Parathyroid adenoma (tissue), 2 donors: Measurements from ENCODE around the gene LRRC8B.

Experiments
- H2AFZ ChIP-seq: fragments of 300-600 bp; sonication (generic); one replicate; pipeline ENCODE4 v1.7.0; 2017; ENCODE audit warnings: antibody characterized with exemption, mild to moderate bottlenecking
- H3K27ac ChIP-seq: fragments of 300-600 bp; sonication (generic); one replicate; pipeline ENCODE4 v1.7.0; 2017
- H3K27me3 ChIP-seq: fragments of 300-600 bp; sonication (generic); one replicate; pipeline ENCODE4 v1.7.0; 2017; ENCODE audit warnings: low read length; ENCODE audit not compliant: control insufficient read depth, insufficient read depth
- H3K36me3 ChIP-seq: fragments of 300-600 bp; sonication (generic); one replicate; pipeline ENCODE4 v1.7.0; 2017; ENCODE audit warnings: low read length; ENCODE audit not compliant: control insufficient read depth, insufficient read depth
- H3K4me1 ChIP-seq: fragments of 300-600 bp; sonication (generic); one replicate; pipeline ENCODE4 v1.7.0; 2017; ENCODE audit warnings: control low read depth
- H3K4me2 ChIP-seq: fragments of 300-600 bp; sonication (generic); one replicate; pipeline ENCODE4 v1.7.0; 2017; ENCODE audit warnings: low read length
- H3K4me3 ChIP-seq: fragments of 300-600 bp; sonication (generic); one replicate; pipeline ENCODE4 v1.7.0; 2017; ENCODE audit warnings: low read depth, low read length
- H3K79me2 ChIP-seq: fragments of 300-600 bp; sonication (generic); one replicate; pipeline ENCODE4 v1.7.0; 2017; ENCODE audit warnings: control low read depth
- H3K9ac ChIP-seq: fragments of 300-600 bp; sonication (generic); one replicate; pipeline ENCODE4 v1.7.0; 2017; ENCODE audit warnings: mild to moderate bottlenecking
- H3K9me3 ChIP-seq: fragments of 300-600 bp; sonication (generic); one replicate; pipeline ENCODE4 v1.7.0; 2017; ENCODE audit warnings: low read length; ENCODE audit not compliant: control insufficient read depth
- TF ChIP-seq, protein P1 (sequence below): fragments of 300-600 bp; sonication (generic); IDR thresholded peaks from one replicate; pipeline ENCODE4 v1.7.0; 2017; ENCODE audit warnings: antibody characterized with exemption, mild to moderate bottlenecking
- donor health status: primary hyperparathyroidism.

LRRC8B gene

DNA sequence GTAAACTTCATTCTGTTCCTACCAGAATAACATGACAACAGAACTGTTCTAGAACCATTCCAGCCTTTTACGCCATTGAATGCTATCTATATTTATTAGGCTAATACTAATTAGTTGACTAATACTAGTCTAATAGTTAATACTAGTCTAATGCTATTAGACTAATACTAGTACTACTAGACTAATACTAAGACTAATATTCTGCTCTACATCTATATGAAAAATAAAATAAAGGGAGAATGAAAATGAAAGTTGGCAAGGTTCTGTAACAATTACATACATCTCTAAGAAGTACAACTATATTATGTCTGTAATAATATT, 40.9 kb upstream of the LRRC8B start:
- TF ChIP-seq, protein P1, sequence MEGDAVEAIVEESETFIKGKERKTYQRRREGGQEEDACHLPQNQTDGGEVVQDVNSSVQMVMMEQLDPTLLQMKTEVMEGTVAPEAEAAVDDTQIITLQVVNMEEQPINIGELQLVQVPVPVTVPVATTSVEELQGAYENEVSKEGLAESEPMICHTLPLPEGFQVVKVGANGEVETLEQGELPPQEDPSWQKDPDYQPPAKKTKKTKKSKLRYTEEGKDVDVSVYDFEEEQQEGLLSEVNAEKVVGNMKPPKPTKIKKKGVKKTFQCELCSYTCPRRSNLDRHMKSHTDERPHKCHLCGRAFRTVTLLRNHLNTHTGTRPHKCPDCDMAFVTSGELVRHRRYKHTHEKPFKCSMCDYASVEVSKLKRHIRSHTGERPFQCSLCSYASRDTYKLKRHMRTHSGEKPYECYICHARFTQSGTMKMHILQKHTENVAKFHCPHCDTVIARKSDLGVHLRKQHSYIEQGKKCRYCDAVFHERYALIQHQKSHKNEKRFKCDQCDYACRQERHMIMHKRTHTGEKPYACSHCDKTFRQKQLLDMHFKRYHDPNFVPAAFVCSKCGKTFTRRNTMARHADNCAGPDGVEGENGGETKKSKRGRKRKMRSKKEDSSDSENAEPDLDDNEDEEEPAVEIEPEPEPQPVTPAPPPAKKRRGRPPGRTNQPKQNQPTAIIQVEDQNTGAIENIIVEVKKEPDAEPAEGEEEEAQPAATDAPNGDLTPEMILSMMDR: no peak
- Histone ChIP-seq H3K27me3 (no peaks in the 10 kb centered on the region), H3K9ac (no peak overlapping the region), H3K9me3 (no peaks in the 10 kb centered on the region), H3K4me1 (no peaks in the 10 kb centered on the region), H3K4me2 (no peak overlapping the region), H3K79me2 (no peaks in the 10 kb centered on the region), H3K4me3 (no peak overlapping the region), H3K36me3 (no peaks in the 10 kb centered on the region), H2AFZ (no peak overlapping the region), H3K27ac (no peak overlapping the region)

GRCh38 chr1:89484092-89485038, 40.3 kb upstream of the LRRC8B start:
- no peaks in the 10 kb centered on the region for H3K4me1 ChIP-seq
- H3K9ac ChIP-seq: no peak overlapping the region
- no peaks in the 10 kb centered on the region for H3K79me2 ChIP-seq
- no peaks in the 10 kb centered on the region for H3K27me3 ChIP-seq
- H3K9me3 ChIP-seq: no peaks in the 10 kb centered on the region
- H3K4me3 ChIP-seq: no peak overlapping the region
- H2AFZ ChIP-seq: no peak overlapping the region
- TF ChIP-seq, protein P1: no peak
- H3K36me3 ChIP-seq: no peaks in the 10 kb centered on the region
- H3K27ac ChIP-seq: no peak overlapping the region
- no peak overlapping the region for H3K4me2 ChIP-seq

- Histone ChIP-seq H3K27me3 (no peaks in the 10 kb centered on the region), H3K27ac (no peak overlapping the region), H3K4me2 (no peak overlapping the region), H3K9ac (no peak overlapping the region), H2AFZ (no peak overlapping the region), H3K9me3 (no peaks in the 10 kb centered on the region), H3K4me1 (no peaks in the 10 kb centered on the region), H3K36me3 (no peaks in the 10 kb centered on the region), H3K4me3 (no peak overlapping the region), H3K79me2 (no peaks in the 10 kb centered on the region)
- TF ChIP-seq, protein P1: no peak
Measured at GRCh38 chr1:89487972-89488371, 36.7 kb upstream of the LRRC8B start.

GRCh38 chr1:89489047-89489729, 35.4 kb upstream of the LRRC8B start:
- TF ChIP-seq, protein P1: no peak
- Histone ChIP-seq H2AFZ (no peak overlapping the region), H3K27me3 (no peaks in the 10 kb centered on the region), H3K79me2 (no peaks in the 10 kb centered on the region), H3K4me2 (no peak overlapping the region), H3K4me1 (no peaks in the 10 kb centered on the region), H3K27ac (no peak overlapping the region), H3K36me3 (no peaks in the 10 kb centered on the region), H3K9me3 (no peaks in the 10 kb centered on the region), H3K4me3 (no peak overlapping the region), H3K9ac (no peak overlapping the region)
